Measurements from ENCODE around the gene ATP13A4.

Gene ATP13A4

DNA sequence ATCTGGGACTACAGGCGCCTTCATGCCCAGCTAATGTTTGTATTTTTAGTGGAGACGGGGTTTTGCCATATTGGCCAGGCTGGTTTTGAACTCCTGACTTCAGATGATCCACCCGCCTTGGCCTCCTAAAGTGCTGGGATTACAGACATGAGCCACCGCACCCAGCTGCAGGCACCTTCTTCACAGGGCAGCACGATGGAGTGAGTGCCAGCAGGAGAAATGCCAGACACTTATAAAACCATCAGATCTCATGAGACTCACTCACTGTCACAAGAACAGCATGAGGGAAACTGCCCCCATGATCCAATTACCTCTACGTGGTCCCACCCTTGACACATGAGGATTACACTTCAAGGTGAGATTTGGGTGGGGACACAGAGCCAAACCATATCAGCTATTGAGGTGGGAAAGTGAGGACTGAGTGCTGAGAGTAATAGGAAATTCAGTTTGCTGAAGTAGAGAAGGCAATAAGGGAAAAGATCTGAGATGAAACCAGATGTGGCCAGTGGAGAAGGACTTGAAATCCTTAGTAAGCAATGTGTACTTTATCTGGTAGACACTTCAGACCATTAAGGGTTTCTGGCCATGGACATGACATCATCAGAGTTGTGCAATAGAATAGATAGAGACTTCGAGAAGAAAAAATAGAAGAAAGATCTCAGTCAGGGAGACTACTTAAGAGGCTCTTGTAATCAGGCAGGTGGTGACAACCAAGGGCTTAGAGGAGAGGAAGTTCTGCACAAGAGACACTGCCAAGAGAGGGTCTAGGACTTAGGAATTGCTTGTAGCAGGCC is 158.0 kb downstream of the ATP13A4 start (continued):
- TF ChIP-seq ZFP3 (CRISPR knock-in tag; IDR thresholded peaks at IDR 0.05) (no peak), ZC3H10 (CRISPR knock-in tag; IDR thresholded peaks at IDR 0.05) (no peak), TSHZ2 (CRISPR knock-in tag; IDR thresholded peaks at IDR 0.05) (no peak)

DNA sequence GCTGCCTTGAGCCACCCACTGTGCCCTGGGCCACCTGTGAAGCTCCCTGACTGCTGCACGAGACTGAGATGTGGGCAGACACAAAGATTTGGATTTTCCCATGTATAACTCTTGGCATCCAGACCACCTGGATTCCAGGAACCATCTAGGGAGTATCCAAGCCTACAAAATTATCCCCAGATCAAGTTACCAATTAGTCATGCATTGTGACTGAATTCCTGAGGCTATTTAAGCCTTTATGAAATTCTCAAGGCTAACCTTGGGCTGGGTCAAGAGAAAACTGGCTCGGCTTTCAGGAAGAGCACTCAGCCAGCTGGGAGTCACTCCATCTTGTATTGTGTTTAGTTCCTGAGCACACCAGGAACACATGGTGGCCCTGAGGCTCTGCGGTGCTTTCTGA is 162.8 kb downstream of the ATP13A4 start:
- ATAC-seq = no peak
- TF ChIP-seq ZNF565 (CRISPR knock-in tag; conservative IDR thresholded peaks at IDR 0.05; ENCODE audit: low read depth) (no peak), ZC3H10 (CRISPR knock-in tag; IDR thresholded peaks at IDR 0.05) (no peak), TCF4 (CRISPR knock-in tag; IDR thresholded peaks at IDR 0.05; ENCODE audit: borderline replicate concordance) (no peak), OSR1 (CRISPR knock-in tag; IDR thresholded peaks at IDR 0.05) (no peak)
- TF ChIP-seq, protein P1, sequence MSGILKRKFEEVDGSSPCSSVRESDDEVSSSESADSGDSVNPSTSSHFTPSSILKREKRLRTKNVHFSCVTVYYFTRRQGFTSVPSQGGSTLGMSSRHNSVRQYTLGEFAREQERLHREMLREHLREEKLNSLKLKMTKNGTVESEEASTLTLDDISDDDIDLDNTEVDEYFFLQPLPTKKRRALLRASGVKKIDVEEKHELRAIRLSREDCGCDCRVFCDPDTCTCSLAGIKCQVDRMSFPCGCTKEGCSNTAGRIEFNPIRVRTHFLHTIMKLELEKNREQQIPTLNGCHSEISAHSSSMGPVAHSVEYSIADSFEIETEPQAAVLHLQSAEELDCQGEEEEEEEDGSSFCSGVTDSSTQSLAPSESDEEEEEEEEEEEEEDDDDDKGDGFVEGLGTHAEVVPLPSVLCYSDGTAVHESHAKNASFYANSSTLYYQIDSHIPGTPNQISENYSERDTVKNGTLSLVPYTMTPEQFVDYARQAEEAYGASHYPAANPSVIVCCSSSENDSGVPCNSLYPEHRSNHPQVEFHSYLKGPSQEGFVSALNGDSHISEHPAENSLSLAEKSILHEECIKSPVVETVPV (CRISPR knock-in tag; IDR thresholded peaks at IDR 0.05) = no peak

- no peak for ATAC-seq
- TF ChIP-seq ZC3H10 (CRISPR knock-in tag; IDR thresholded peaks at IDR 0.05) = no peak
- TF ChIP-seq TOX (CRISPR knock-in tag; IDR thresholded peaks at IDR 0.05; ENCODE audit: borderline replicate concordance) = no peak
- TF ChIP-seq, protein P1 (CRISPR knock-in tag; IDR thresholded peaks at IDR 0.05) = no peak
- no peak for TF ChIP-seq ZNF8 (CRISPR knock-in tag; IDR thresholded peaks at IDR 0.05)
- no peak for TF ChIP-seq CSDC2 (CRISPR knock-in tag; IDR thresholded peaks at IDR 0.05)
- no peak for TF ChIP-seq ESRRG (CRISPR knock-in tag; IDR thresholded peaks at IDR 0.05)
- TF ChIP-seq SNAI2 (CRISPR knock-in tag; IDR thresholded peaks at IDR 0.05) = no peak
- no peak for TF ChIP-seq ZFP3 (CRISPR knock-in tag; IDR thresholded peaks at IDR 0.05)
These were observed 165.4 kb downstream of the ATP13A4 start for GRCh38 chr3:193389335-193389734.

DNA sequence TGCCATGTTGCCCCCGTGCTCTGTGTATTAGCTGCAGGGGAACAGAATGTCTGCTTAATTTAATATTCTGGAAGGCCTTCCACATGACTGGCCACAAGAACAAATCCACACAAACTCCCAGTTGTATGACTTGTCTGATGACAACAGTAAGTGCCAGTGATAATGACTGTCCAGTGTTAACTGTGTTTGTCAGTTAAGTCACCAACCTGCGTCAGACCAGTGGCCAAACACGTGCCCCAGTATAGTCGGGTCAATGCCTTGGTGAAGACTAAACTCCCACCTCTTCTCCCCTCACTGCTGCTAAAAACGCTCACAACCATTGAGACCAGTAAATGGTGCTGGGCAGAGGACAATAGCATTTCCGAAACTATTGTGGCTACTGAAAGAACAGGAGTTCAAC is 166.3 kb downstream of the ATP13A4 start:
- TF ChIP-seq TSHZ2 (CRISPR knock-in tag; IDR thresholded peaks at IDR 0.05) = no peak
- ATAC-seq = no peak

GRCh38 chr3:193387596-193387995 is 167.1 kb downstream of the ATP13A4 start:
- no peak for ATAC-seq
- TF ChIP-seq PPARA (CRISPR knock-in tag; IDR thresholded peaks at IDR 0.05; ENCODE audit: borderline replicate concordance) (no peak), TOX (CRISPR knock-in tag; IDR thresholded peaks at IDR 0.05; ENCODE audit: borderline replicate concordance) (no peak), BACH2 (CRISPR knock-in tag; IDR thresholded peaks at IDR 0.05; ENCODE audit: borderline replicate concordance) (no peak), ARNTL (CRISPR knock-in tag; IDR thresholded peaks at IDR 0.05; ENCODE audit: borderline replicate concordance, low read depth) (no peak), POU6F1 (CRISPR knock-in tag; IDR thresholded peaks at IDR 0.05; ENCODE audit: borderline replicate concordance, low read depth) (no peak), ZNF8 (CRISPR knock-in tag; IDR thresholded peaks at IDR 0.05) (no peak), ESRRG (CRISPR knock-in tag; IDR thresholded peaks at IDR 0.05) (no peak), GLIS3 (CRISPR knock-in tag; IDR thresholded peaks at IDR 0.05) (no peak), ZFP3 (CRISPR knock-in tag; IDR thresholded peaks at IDR 0.05) (no peak)
- TF ChIP-seq, protein P2, sequence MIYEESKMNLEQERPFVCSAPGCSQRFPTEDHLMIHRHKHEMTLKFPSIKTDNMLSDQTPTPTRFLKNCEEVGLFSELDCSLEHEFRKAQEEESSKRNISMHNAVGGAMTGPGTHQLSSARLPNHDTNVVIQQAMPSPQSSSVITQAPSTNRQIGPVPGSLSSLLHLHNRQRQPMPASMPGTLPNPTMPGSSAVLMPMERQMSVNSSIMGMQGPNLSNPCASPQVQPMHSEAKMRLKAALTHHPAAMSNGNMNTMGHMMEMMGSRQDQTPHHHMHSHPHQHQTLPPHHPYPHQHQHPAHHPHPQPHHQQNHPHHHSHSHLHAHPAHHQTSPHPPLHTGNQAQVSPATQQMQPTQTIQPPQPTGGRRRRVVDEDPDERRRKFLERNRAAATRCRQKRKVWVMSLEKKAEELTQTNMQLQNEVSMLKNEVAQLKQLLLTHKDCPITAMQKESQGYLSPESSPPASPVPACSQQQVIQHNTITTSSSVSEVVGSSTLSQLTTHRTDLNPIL (CRISPR knock-in tag; IDR thresholded peaks at IDR 0.05; ENCODE audit: low read depth) = no peak
